ENCODE results near the gene PROSER3.

PROSER3 gene

GRCh38 chr19:35739275-35740107, 18.5 kb upstream of the PROSER3 start:
- no peak for DNase-seq

- no peak for DNase-seq
Measured at GRCh38 chr19:35740108-35740422, 17.9 kb upstream of the PROSER3 start.

- DNase-seq: peak; percentile 99
Measured at GRCh38 chr19:35740423-35741202, 17.4 kb upstream of the PROSER3 start.

- no peak for DNase-seq
Measured at GRCh38 chr19:35741203-35741515, 16.8 kb upstream of the PROSER3 start.

GRCh38 chr19:35742121-35742724, 15.8 kb upstream of the PROSER3 start, which contains the start of gene IGFLR1:
Gene IGFLR1, minus strand, starts transcription at chr19:35742452. Its CDS starts 1,272 bp downstream, at chr19:35741180.
- no peak for DNase-seq

- no peak for DNase-seq
Measured at GRCh38 chr19:35743640-35744429, 14.1 kb upstream of the PROSER3 start.

- peak; percentile 97 to 98 for DNase-seq
Measured at GRCh38 chr19:35744430-35745327, 13.3 kb upstream of the PROSER3 start.

- DNase-seq: peak; percentile 99 to 100
Measured at GRCh38 chr19:35745328-35746086, 12.5 kb upstream of the PROSER3 start, which contains the start of the genes PSENEN and U2AF1L4. Gene PSENEN, plus strand, starts transcription at chr19:35745651. Its CDS starts 280 bp downstream, at chr19:35745931. Gene U2AF1L4, minus strand, starts transcription at chr19:35745418. Its CDS starts 27 bp downstream, at chr19:35745391.

GRCh38 chr19:35746087-35746462, 11.9 kb upstream of the PROSER3 start:
- no peak for DNase-seq

GRCh38 chr19:35746531-35746930, 11.4 kb upstream of the PROSER3 start:
- no peak for DNase-seq

- peak; percentile 100 for DNase-seq
Measured at GRCh38 chr19:35748106-35749020, 9.6 kb upstream of the PROSER3 start, which contains the start of gene LIN37. Gene LIN37, plus strand, starts transcription at chr19:35748576. Its CDS starts 149 bp downstream, at chr19:35748725.

GRCh38 chr19:35750167-35750566, 7.8 kb upstream of the PROSER3 start:
- no peak for DNase-seq

GRCh38 chr19:35751839-35752745, 5.9 kb upstream of the PROSER3 start:
- DNase-seq: no peak

- no peak for DNase-seq
Measured at GRCh38 chr19:35752746-35753350, 5.1 kb upstream of the PROSER3 start.

- no peak for DNase-seq
Measured at GRCh38 chr19:35753634-35754369, 4.2 kb upstream of the PROSER3 start.

GRCh38 chr19:35754370-35755130, 3.4 kb upstream of the PROSER3 start:
- DNase-seq: no peak

GRCh38 chr19:35755131-35755549, 2.8 kb upstream of the PROSER3 start:
- peak; percentile 32 to 67 for DNase-seq

All from NCI-H524 (cell line).